Measurements from ENCODE around the gene LIPK.

DNA sequence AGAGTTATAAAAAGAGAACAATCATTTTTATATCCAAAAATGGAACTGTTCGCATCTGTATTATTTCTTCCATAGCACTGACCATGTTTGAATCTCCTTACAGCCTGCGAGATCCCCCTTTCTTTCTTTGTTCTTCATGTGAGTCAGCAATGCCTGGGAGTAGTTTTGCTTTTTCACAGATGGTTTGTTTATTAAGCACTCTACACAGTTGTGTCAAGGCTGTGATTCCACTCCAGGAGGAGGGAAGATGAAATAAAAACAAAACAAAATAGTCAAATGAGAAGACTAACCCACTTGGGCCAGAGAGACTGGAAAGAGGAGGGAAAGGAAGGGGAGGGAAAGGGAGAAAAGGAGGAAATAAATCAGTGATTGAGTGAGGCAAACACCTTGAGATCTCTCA, 34.0 kb upstream of the LIPK start:
- TF ChIP-seq POLR2AphosphoS5 (IDR thresholded peaks at IDR 0.05; ENCODE audit: low read depth, low read length) (no peak), POLR2A (IDR thresholded peaks at IDR 0.05; ENCODE audit: low read depth, low read length) (no peak), PAX5 (IDR thresholded peaks at IDR 0.05; ENCODE audit: insufficient read depth, low read length, severe bottlenecking) (no peak), TAF1 (IDR thresholded peaks at IDR 0.05; ENCODE audit: low read depth, low read length) (no peak), SPI1 (IDR thresholded peaks at IDR 0.05; ENCODE audit: low read depth, low read length) (no peak), POU2F2 (IDR thresholded peaks at IDR 0.05; ENCODE audit: low read depth, low read length) (no peak)
